NK-92 treated with Interleukin-12 subunit alpha and Interleukin-12 subunit beta, amount 100 ng/mL, for 24 hours (cell line): ENCODE measurements around the gene ETV6.
"Not testable (repeated sequence)": the region's sequence is repeated elsewhere in the genome, so short reads cannot be mapped to it uniquely, and the experiment has no call there.

Experiments
- DNase-seq: peaks from one replicate; lab custom pipeline; 2025; lab: John Stamatoyannopoulos, UW

ETV6 gene

GRCh38 chr12:11669348-11669747 lies 19.9 kb downstream of the ETV6 start:
- DNase-seq: no peak

- no peak for DNase-seq
Observed at GRCh38 chr12:11672256-11673191, 23.1 kb downstream of the ETV6 start.

DNA sequence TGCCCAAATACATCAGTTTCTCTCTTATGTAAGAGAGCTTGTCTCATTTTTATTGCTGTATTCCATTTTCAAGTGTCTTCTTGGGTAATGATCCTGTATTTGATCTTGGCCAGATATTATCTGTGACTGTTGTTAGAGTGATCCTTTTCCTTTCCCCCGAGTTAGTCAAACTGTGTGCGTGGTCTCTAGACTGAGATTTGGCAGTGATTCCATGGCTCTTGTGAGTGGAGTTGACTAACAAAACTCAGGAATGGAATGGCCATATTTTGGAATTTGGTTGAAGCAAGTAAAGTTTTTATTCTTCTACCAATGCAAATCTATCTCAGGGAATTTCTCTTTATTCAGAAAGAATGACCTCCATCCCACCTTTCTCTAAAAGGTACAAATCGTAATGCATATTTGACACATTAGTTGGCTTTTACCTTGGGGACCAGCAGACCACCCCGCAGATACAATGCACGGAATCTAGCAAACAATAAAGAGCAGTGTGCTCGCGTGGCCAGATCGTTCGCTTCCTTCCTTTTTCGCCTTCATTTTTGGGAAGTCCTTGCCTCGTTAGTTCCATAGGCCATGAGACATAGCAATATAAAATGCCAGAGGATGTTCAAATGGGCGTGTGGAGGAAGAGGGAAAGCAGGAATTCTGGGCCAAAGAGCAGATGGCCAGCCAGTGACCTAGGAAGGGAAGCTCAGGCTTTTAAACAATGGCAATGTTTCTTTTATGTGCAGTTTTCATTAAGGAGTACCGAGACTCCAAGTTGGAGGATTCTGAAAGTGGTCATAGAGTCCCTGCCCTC lies 24.4 kb downstream of the ETV6 start:
- DNase-seq: no peak

DNA sequence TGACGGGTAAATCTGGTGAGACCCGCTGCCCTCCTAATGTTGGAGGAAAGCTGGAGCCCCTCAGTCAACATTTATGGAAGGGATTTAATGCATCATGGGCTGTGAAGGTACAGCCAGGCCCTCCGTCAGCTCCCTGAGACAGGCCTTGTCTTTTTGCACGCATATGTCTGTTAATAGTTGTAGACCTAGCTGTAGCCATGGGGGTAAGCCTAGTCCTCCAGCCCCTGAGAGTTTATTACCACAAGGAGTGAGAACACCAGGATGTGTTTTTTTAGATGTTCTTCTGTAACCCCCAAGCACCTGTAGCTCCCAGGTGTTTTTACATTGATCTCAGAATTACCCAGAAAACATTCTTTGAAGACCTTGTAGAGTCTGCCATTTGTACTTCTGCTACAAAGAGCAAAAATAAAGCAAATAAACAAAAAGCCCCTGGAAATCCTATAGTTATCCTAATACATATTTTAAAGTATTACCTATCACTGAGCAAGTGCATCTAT lies 25.5 kb downstream of the ETV6 start:
- no peak for DNase-seq

GRCh38 chr12:11676052-11676451 lies 26.6 kb downstream of the ETV6 start:
- no peak for DNase-seq

DNA sequence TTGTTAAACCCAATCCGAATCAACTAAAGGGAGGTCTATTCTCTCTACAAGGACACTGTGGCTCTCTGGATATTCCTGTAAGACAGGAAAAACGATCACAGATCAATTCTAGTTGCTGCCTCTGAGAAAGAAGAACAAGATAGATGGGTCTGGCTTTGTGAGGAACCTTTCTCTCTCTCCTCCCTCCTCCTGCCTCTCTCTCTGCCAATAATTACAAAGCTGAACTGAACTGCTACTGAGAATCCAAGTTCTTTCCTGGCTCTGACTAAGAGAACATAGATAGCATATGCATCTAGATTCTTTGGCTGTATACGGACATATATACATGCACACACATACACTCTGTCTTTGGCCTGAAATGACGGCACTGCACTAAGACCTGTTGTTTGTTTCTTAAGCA lies 27.6 kb downstream of the ETV6 start:
- DNase-seq: no peak

DNA sequence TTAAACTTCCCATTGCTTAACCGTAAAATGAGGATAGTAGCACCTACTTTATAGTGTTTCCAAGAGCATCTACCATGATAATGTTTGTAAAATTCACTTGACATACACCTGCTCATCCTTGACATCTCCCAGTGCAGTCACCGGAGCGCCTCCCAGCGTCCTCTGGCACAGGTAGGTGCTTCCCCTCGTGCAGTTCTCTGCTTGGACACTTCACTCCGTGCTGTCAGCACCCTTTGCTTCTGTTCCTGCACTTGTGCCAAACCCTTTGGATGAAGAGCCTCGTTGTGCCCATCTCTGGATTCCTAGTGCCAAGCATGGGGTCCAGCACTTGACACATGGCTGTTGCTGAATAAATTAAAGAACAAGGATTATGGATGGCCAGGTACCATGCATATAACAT lies 28.3 kb downstream of the ETV6 start:
- DNase-seq: no peak

- no peak for DNase-seq
Observed at GRCh38 chr12:11678781-11679180, 29.3 kb downstream of the ETV6 start.

GRCh38 chr12:11681207-11681606 lies 31.7 kb downstream of the ETV6 start:
- no peak for DNase-seq

- DNase-seq: not testable (repeated sequence)
Observed at GRCh38 chr12:11681695-11682094, 32.2 kb downstream of the ETV6 start.

DNA sequence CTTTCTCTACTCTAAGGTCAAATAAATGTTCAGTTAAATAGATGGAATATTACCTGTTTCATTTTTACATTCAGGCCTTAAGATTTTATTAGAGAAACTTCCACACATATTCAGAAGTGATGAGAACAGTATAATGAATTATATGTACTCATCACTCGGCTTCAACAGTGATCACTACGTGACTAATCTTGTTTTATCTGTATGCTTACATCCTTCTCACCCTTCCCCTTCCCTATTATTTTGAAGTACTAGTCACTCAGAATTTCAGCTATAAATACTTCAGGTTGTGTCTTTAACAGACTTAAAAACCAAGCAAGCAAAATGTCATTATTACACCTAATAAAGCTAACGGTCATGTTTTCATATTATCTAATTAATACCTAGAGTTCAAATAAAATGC lies 34.9 kb downstream of the ETV6 start:
- no peak for DNase-seq

GRCh38 chr12:11684811-11685210 lies 35.3 kb downstream of the ETV6 start:
- DNase-seq: no peak

GRCh38 chr12:11685316-11685715 lies 35.8 kb downstream of the ETV6 start:
- DNase-seq: no peak

GRCh38 chr12:11685716-11686115 lies 36.2 kb downstream of the ETV6 start:
- no peak for DNase-seq

DNA sequence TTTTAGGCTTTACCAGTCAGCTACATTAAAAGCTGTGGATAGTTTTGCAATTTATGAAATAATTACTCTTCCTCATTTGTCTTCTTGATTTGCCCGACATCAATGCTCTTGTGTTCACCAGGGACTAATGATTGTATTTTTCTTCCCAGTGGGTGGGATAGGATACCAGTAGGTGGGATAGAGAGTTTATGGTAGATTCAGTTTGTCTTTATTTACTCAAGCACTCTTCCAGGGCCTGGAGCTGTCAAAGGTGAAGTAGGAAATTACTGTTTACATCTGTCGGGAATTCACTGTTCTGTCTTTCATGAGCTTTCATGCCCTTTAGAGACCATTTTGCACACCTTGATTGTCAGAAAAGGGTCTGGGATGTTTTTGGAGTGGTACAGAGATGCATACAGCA lies 36.6 kb downstream of the ETV6 start:
- no peak for DNase-seq

GRCh38 chr12:11687528-11687927 lies 38.1 kb downstream of the ETV6 start:
- no peak for DNase-seq

DNA sequence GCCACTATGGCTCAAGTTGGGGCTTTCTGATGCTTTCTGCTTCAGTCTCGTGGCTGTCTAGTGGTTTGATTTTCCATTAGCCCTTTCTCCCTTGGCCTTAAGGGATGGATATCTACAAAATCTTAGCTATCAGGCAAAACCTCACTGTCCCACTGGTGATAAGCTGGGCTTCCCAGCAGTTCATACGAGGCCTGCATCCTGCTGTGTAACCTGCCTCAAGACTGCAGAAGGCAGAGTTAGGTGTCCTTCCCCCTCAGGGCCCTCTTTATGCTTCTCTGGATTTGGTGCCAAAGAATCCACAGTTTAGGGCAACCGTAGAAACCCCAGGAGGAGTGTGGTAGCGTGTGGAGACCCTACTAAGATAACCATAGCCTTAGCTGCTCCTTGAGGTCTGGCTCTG lies 38.9 kb downstream of the ETV6 start:
- DNase-seq: no peak

DNA sequence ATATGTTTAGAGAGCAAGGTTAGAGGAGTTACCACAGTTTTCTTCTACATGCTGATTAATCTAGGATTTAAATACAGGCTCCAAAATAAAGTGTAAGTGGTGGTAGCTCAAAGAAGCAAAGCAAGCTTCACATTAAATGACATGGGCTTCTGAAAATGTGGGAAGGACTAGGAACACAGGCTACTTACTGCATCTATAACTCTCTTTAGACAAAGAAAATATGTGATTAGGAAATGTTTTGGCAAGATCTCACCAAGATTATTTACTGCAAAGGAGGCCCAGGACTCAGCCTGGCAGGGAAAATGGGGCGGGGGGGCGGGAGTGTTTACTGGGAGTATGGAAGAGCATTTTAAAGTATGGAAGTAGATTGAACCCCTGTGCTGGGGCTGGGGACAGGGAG lies 39.4 kb downstream of the ETV6 start:
- no peak for DNase-seq

DNA sequence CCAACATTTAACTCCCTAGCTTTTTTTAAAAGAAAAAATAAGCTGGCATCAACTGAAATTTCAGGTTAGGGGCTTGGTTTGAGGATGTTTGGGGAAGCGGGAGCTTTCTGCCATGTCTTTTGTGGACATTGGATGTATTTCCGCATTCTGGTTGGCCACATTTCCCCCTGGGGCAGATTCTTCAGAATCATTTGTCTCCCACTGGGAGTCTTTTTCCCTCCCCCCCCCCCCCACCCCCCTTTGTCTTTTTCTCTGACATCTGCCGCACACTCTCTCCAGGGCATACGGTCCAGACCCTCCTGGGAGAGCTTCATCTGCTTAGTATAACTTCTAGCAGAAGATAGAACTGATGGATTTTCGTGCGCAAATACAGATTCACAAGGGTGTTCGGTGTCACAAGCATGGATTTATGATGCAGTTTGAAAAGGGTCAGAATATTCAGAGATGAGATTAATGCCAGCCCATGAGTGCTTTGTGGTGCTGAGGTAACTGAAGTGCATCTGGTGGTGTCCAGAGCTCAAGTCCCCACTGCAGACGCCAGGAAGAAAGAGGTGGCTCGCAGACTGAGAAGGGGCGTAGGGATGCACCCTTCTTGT lies 40.2 kb downstream of the ETV6 start:
- DNase-seq: no peak

GRCh38 chr12:11693067-11693466 lies 43.6 kb downstream of the ETV6 start:
- no peak for DNase-seq

- no peak for DNase-seq
Observed at GRCh38 chr12:11693601-11694000, 44.1 kb downstream of the ETV6 start.

- DNase-seq: no peak
Observed at GRCh38 chr12:11694528-11694927, 45.1 kb downstream of the ETV6 start.

GRCh38 chr12:11695321-11695720 lies 45.8 kb downstream of the ETV6 start:
- no peak for DNase-seq
